ENCODE measurements around the gene RAB20. TPM values are rescaled to one million over a fixed set of nuclear protein-coding genes. Genes with fewer than 3 reads are reported as not detected.

The RAB20 gene
- total RNA-seq, 1 donor from 2014 or later: 1.5 TPM

DNA sequence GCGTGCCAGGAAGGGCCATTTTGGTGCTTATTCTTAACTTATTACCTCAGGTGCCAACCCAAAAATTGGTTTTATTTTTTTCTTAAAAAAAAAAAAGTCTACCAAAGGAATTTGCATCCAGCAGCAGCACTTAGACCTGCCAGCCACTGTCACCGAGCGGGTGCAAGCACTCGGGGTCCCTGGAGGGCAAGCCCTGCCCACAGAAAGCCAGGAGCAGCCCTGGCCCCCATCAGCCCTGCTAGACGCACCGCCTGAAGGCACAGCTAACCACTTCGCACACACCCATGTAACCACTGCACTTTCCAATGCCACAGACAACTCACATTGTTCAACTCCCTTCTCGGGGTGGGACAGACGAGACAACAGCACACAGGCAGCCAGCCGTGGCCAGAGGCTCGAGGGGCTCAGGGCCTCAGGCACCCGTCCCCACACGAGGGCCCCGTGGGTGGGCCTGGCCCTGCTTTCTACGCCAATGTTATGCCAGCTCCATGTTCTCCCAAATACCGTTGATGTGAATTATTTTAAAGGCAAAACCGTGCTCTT is 49.3 kb downstream of the RAB20 start:
- no peaks in the 10 kb centered on the region for H3K4me1 Mint-ChIP-seq (ENCODE audit: unreplicated experiment)
- no peak for DNase-seq (ENCODE audit: low spot score)
- peak overlapping the region; percentile 42 for H3K4me3 Mint-ChIP-seq (ENCODE audit: unreplicated experiment)
- no peaks in the 10 kb centered on the region for H3K9me3 Mint-ChIP-seq (ENCODE audit: unreplicated experiment)
- H3K27ac Mint-ChIP-seq (ENCODE audit: unreplicated experiment): no peak overlapping the region
- peaks cover 10% of the 10 kb centered on the region for H3K27me3 Mint-ChIP-seq (ENCODE audit: unreplicated experiment)
- TF ChIP-seq CTCF (IDR thresholded peaks at IDR 0.05; ENCODE audit: unreplicated experiment): no peak
- H3K36me3 Mint-ChIP-seq (ENCODE audit: low read depth, unreplicated experiment): peaks cover 48% of the 10 kb centered on the region

- no peaks in the 10 kb centered on the region for H3K4me1 Mint-ChIP-seq (ENCODE audit: unreplicated experiment)
- no peak for TF ChIP-seq CTCF (IDR thresholded peaks at IDR 0.05; ENCODE audit: unreplicated experiment)
- peaks cover 54% of the 10 kb centered on the region for H3K36me3 Mint-ChIP-seq (ENCODE audit: low read depth, unreplicated experiment)
These were observed 49.9 kb downstream of the RAB20 start for GRCh38 chr13:110511509-110512181.

GRCh38 chr13:110509971-110510786 is 51.3 kb downstream of the RAB20 start:
- TF ChIP-seq CTCF (IDR thresholded peaks at IDR 0.05; ENCODE audit: unreplicated experiment): no peak
- H3K36me3 Mint-ChIP-seq (ENCODE audit: low read depth, unreplicated experiment): peaks cover 65% of the 10 kb centered on the region
- H3K4me1 Mint-ChIP-seq (ENCODE audit: unreplicated experiment): no peaks in the 10 kb centered on the region
- H3K4me3 Mint-ChIP-seq (ENCODE audit: unreplicated experiment): no peak overlapping the region
- DNase-seq (ENCODE audit: low spot score): no peak
- peaks cover 19% of the 10 kb centered on the region for H3K27me3 Mint-ChIP-seq (ENCODE audit: unreplicated experiment)
- no peak overlapping the region for H3K27ac Mint-ChIP-seq (ENCODE audit: unreplicated experiment)
- no peaks in the 10 kb centered on the region for H3K9me3 Mint-ChIP-seq (ENCODE audit: unreplicated experiment)

More at GRCh38 chr13:110511509-110512181, 49.9 kb downstream of the RAB20 start:
- H3K9me3 Mint-ChIP-seq (ENCODE audit: unreplicated experiment): no peaks in the 10 kb centered on the region
- DNase-seq (ENCODE audit: low spot score): no peak
- H3K4me3 Mint-ChIP-seq (ENCODE audit: unreplicated experiment): no peak overlapping the region
- H3K27ac Mint-ChIP-seq (ENCODE audit: unreplicated experiment): no peak overlapping the region
- peaks cover 15% of the 10 kb centered on the region for H3K27me3 Mint-ChIP-seq (ENCODE audit: unreplicated experiment)

GRCh38 chr13:110509478-110509926 is 52.0 kb downstream of the RAB20 start:
- TF ChIP-seq CTCF (IDR thresholded peaks at IDR 0.05; ENCODE audit: unreplicated experiment): no peak
- no peaks in the 10 kb centered on the region for H3K9me3 Mint-ChIP-seq (ENCODE audit: unreplicated experiment)
- H3K27ac Mint-ChIP-seq (ENCODE audit: unreplicated experiment): no peak overlapping the region
- DNase-seq (ENCODE audit: low spot score): no peak
- no peaks in the 10 kb centered on the region for H3K4me1 Mint-ChIP-seq (ENCODE audit: unreplicated experiment)
- H3K4me3 Mint-ChIP-seq (ENCODE audit: unreplicated experiment): no peak overlapping the region
- peaks cover 59% of the 10 kb centered on the region for H3K36me3 Mint-ChIP-seq (ENCODE audit: low read depth, unreplicated experiment)
- peaks cover 19% of the 10 kb centered on the region for H3K27me3 Mint-ChIP-seq (ENCODE audit: unreplicated experiment)

Measured in endothelial cell (in vitro differentiated cells).